ENCODE results near the gene SATB2. TPM values are rescaled to one million over a fixed set of nuclear protein-coding genes. Genes with fewer than 3 reads are reported as not detected.

The SATB2 gene
- total RNA-seq, 2 donors from 2014 or later: 219 to 240 TPM

DNA sequence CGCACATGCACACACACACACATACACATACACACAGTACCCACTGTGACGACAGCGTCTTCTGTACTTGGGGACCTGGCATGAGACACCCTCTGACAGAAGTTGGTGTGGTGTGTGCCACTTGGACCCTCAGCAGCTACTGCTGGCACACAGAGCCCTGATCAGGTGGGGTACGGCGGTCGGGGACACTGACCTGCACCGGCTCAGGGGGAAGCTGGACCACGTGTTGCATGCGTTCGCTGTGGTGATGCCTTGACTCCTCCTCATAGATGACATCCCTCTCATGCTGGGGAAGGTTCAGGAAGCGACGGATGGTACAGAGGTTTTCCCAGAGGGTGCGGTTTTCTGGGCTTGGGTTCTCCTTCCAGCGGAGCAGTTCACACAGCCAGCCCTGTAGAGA, 149.2 kb downstream of the SATB2 start:
- DNase-seq (no peak), ATAC-seq (no peak)
- intact Hi-C loops (cut with DNase I, micrococcal nuclease): no loop called here

DNA sequence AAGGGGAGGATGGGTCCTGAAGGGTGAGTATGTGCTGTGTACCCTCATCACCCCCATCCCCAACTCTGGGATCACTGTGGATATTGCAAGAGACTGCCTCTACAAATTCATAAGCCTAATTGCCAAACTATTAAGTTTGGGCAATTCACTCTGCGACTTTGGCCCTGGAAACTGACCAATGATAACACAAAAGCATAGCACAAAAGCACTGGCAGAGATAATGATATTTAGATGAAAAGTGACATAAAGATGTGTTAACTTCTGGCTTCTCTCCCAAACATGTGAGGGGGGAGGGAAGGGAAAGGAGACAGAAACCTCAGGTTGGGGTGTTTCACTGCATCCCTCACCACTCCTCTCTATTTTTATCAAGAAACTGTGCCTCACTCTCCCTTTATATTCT, 150.3 kb downstream of the SATB2 start:
- no peak for DNase-seq
- ATAC-seq: no peak
- intact Hi-C loops (cut with DNase I, micrococcal nuclease): no loop called here

DNA sequence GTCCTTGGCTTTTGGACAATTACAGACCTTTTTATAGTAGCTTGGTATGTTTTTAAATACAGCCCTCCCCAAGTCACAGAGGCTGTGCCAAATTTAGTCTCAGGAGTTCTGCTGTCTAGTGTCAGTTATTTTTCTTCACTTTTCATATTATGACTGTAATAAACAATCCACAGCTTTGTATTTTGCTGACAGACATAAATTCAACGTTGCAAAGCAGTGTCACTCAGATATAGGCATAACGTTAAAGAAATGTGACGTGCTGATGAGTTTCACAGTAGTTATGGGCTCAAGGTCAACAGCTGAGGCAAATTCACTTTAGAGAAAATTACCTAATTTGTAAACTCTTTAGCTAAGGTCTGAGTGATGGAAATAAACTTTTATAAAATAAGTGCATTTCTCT, 151.6 kb downstream of the SATB2 start:
- no peak for ATAC-seq
- intact Hi-C loops (cut with DNase I, micrococcal nuclease): no loop called here

DNA sequence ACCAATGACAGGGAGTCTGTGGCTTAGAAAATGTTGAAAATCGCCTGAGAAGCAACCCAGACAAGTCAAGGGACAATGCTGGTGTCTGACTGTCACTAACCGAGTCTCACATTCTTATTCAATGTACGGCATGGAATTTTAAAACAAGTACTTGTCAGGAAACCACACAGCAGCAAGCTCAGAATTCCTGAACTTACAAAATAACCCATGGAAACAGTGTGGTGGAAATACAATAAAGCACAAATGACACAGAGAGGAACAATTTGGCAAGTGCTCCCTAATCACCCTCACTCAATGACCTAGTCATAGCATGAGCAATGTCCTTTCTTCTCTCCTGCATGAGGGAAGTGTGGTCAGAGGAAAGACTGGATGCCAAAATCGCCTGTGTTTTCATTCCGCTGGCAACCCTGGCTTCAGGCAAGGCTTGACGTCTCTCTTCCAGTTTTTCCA, 154.0 kb downstream of the SATB2 start:
- intact Hi-C loops (cut with DNase I, micrococcal nuclease): no loop called here
- DNase-seq: no peak
- ATAC-seq: no peak

More for the DNA sequence above, 151.6 kb downstream of the SATB2 start:
- no peak for DNase-seq

- no peak for DNase-seq
- intact Hi-C loops (cut with DNase I, micrococcal nuclease): no loop called here
- no peak for ATAC-seq
Observed at GRCh38 chr2:199302851-199303250, 154.9 kb downstream of the SATB2 start.

DNA sequence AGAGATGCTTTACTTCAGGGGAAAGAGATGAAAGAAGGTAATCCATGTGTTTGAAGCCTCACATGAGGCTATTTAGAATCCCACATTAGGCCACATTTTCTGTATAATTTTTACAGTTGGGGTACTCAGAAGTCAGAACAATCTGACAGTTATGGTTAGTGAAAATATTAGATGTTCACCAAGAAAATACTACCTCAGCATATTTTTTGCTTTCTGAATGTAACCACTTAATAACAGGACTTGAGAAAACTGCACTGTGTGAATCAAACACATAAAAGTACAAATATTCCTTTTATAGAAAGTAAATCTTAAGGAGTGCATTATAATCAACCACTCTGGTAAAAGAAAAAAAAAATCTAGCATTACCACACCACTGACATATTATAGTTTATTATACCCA, 169.3 kb downstream of the SATB2 start:
- DNase-seq (no peak), ATAC-seq (no peak)
- intact Hi-C loops (cut with DNase I, micrococcal nuclease): no loop called here

DNA sequence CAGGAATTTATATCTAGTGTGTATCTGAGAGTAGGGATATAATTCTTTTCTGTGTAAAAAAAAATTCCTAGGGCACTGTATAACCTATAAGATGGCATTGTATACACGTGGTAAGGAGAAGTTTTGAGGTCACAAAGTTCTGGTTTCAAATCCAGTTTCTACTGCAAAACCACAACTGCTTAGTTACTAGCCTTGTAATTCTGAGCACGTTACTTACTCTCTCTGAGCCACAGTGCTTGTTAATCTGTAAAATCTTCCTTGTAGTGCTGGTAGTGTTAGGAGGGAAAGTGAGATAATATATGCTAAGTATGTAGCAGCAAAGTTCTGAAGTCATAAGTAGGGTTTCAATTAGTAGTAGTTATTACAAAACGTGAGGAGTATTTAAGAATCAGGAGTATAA, 175.4 kb downstream of the SATB2 start:
- intact Hi-C loops (cut with DNase I, micrococcal nuclease): no loop called here
- ATAC-seq (peak; percentile 4), DNase-seq (no peak)

GRCh38 chr2:199279146-199279545, 178.6 kb downstream of the SATB2 start:
- intact Hi-C loops (cut with DNase I, micrococcal nuclease): no loop called here
- ATAC-seq (no peak), DNase-seq (no peak)

- no peak for DNase-seq
- intact Hi-C loops (cut with DNase I, micrococcal nuclease): no loop called here
- no peak for ATAC-seq
Observed at GRCh38 chr2:199278099-199278498, 179.6 kb downstream of the SATB2 start.

DNA sequence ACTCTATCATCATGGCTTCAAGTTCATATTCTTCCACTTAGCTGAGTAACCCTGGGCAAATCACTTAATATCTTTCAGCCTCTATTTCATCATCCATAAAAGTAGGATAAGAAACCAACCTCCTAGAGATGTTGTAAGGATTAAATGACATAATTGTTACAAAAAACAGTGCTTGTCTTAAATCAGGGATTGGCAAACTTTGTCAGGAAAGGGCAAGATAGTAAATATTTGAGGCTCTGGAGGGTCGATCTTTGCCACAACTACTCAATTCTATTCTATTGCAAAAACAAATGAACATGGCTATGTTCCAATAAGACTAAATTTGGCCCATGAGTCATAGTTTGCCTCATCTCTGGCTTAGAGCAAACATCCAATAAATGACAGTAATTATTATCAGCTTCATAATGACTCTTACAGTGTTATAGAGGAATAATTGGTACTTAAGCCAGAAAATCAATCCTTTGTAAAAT, 184.7 kb downstream of the SATB2 start:
- no peak for DNase-seq
- intact Hi-C loops (cut with DNase I, micrococcal nuclease): no loop called here
- no peak for ATAC-seq

DNA sequence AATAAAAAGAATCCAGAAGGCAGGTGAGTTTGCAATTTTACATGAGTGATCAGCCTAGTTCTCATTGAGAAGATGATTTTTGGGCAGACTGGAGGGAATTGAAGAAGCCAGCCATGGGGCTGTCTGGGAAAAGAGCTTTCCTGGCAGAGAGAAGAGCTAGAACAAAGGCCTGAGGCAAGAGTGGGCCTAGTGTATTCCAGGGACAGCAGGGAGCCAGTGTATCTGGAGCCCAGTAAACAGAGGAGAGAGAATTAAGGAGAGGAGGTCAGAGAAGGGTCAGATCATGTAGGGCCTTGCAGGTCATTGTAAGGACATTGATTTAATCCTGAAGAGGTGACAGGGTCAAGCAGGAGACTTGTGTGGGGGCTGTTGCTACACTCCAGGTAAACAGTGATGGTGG, 195.8 kb downstream of the SATB2 start:
- intact Hi-C loops (cut with DNase I, micrococcal nuclease): no loop called here
- no peak for DNase-seq
- ATAC-seq: no peak

DNA sequence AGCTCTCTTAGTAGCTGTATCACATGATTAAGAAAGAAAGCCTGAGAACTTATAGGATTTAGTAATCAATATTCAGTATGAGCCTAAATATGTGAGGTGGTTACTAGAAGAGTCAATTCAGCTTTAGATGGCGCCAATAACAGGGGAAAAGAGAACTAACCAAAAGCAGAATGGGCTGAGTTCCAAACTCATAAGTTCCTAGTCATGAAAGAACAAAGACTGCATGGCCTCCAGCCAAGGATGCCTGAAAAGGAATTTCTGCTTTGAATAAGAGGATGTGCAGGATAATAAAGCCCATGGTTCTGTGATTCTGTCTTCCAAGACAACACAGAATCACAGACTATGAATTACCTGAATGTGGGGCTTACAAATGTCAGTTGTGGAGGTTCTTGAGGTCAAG, 196.5 kb downstream of the SATB2 start:
- peak in 1 of 2 donors; percentile 22 for DNase-seq

GRCh38 chr2:199259671-199260070, 198.1 kb downstream of the SATB2 start:
- DNase-seq (no peak), ATAC-seq (no peak)
- intact Hi-C loops (cut with DNase I, micrococcal nuclease): no loop called here

More for the DNA sequence above, 196.5 kb downstream of the SATB2 start:
- intact Hi-C loops (cut with DNase I, micrococcal nuclease): no loop called here
- no peak for ATAC-seq

DNA sequence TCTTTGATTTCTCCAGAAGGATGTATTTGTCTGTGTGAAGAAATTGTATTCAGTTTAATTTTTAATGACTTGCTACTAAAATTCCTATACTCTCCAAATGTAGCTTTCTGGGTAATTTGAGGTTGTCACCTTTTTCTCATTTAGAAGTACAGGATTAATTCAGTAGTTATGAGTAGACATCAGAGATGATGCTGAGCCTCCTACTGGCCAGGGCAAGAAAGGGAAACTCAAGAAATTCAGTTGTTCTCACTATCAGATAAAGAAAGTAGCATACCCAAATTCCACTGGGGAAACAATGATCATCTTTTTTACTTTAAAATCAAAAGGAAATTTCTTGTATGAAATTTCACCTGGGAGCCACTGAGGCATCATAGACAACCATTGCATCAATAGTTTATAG, 199.4 kb downstream of the SATB2 start:
- no peak for ATAC-seq
- intact Hi-C loops (cut with DNase I, micrococcal nuclease): no loop called here
- DNase-seq: no peak

DNA sequence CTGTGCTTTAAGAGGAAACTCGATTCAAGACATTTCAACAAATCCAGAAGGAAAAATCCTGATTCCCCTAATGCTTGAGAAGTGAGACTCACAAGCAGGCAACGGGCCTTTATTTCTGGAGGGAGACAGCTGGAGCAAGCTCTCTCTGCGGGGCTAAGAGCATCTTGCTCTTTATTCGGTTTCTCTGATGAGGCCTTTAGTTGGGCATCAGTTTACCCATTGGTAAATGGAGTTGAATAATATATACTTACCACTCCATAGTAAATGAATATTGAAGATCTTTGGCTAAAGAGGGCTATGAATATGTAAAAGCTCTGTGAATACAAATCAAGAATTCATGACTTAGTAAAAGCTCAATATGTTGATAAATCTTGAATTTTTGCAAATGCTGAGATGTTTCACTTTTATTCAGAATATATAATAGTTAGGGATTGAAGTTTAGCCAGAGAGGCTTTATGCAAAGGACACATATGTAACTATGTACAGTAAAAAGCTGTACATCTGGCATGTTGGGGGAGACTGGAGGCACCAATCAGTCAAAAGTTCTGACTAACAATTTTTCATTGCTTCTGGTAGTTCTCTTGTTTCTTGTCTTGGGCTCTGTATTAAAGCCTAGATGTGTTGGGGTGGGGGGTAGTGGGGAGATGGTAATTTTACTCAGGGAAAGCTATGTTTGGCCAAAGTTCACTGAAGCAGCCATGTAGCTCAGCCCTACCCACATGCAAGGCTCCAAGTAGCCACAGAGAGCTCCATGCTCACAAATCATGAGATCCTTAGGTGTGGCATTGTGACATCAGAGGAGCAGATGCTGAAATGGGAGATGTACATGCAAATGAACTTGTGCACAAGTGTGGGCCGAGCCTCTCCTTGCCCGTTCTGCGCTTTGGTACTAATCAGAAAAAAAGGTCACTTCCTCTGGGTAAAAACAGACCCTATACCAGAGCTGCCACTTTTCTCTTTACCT, 200.2 kb downstream of the SATB2 start:
- intact Hi-C loops (cut with DNase I, micrococcal nuclease): no loop called here
- DNase-seq: no peak
- no peak for ATAC-seq

DNA sequence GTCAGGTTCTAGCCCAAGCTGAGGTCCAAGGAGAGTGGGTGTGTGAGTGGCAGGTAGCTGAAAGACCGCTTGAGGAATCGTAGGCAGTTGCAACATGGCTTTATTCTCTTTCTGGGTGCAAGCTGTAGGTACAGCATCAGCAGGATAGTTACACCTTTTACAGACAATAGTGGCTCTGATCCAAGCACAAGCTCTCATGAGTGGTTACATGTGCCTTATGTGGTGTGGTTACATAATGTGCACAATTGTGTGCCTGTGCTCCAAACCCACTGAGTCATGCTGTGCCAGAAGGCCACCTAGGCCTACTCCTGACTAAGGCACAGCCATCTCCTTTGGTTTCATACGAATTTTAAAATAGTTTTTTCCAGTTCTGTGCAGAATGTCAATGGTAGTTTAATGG, 227.6 kb downstream of the SATB2 start:
- intact Hi-C loops (cut with DNase I, micrococcal nuclease): no loop called here
- no peak for ATAC-seq
- DNase-seq: no peak

DNA sequence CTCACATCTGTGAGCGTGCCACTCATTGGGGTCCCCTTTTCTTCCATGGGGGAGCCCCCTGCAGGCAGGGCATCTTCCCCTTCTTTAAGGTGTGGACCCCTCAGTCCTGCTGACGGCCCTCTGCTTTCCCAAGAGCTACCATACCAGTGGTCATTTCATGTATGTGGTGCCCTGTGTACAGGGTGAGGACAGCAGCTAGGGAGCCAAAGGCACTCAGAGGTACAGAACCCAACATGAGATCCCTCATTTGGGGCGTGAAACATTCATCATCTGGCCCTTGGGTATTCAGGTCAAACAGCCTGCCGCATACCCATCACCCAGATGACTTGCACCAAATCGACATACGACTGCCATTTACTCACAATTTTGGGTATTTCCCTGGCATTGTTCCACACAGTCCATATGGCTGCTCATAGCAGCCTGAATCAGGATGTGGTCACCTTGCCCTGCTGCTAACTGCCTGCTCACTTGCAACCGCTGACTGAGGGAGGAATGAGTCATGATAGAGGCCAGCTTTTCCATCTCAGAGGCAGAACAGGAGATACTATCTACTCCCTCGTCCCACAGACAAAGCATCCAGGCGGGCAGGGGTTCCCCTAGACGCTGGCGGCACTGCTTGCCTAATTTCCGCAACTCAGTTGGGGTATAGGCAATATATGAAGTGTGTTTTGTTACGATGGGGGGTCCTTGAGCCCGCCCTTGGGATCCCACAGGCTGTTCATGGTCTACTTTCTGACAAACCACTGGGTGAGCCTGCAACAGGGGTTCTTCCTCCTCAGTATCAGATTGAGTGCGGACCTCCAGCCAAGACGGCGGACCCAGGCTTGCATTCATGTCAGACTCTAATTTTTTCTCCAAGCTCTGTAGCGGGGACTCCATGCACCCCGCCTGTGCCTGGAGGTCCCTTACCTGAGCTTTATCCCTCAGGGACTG, 228.6 kb downstream of the SATB2 start:
- intact Hi-C loops (cut with DNase I, micrococcal nuclease): no loop called here
- ATAC-seq (no peak), DNase-seq (no peak)

GRCh38 chr2:199223791-199224190, 233.9 kb downstream of the SATB2 start:
- intact Hi-C loops (cut with DNase I, micrococcal nuclease): no loop called here

GRCh38 chr2:199220920-199221319, 236.8 kb downstream of the SATB2 start:
- ATAC-seq: no peak

More at GRCh38 chr2:199223791-199224190, 233.9 kb downstream of the SATB2 start:
- DNase-seq (no peak), ATAC-seq (no peak)

GRCh38 chr2:199219551-199219950, 238.2 kb downstream of the SATB2 start:
- ATAC-seq (no peak), DNase-seq (no peak)
- intact Hi-C loops (cut with DNase I, micrococcal nuclease): no loop called here

More at GRCh38 chr2:199220920-199221319, 236.8 kb downstream of the SATB2 start:
- intact Hi-C loops (cut with DNase I, micrococcal nuclease): no loop called here
- no peak for DNase-seq

Data from left colon (tissue), 2 donors.